ENCODE results near the gene LYST. TPM values are rescaled to one million over a fixed set of nuclear protein-coding genes. Genes with fewer than 3 reads are reported as not detected.

The LYST gene
- total RNA-seq, 1 experiment from 2014 or later: 4.8 TPM

GRCh38 chr1:235702412-235702811 lies 164.3 kb downstream of the LYST start:
- no peak overlapping the region for H3K4me2 ChIP-seq (ENCODE audit: low read length)
- intact Hi-C loops (cut with micrococcal nuclease): no loop called here
- H3K27ac ChIP-seq (ENCODE audit: low read length): no peak overlapping the region
- H4K20me1 ChIP-seq (ENCODE audit: low read length): no peaks in the 10 kb centered on the region
- no peak for DNase-seq
- H3F3A ChIP-seq (ENCODE audit: low read length, unreplicated experiment): no peaks in the 10 kb centered on the region
- no peaks in the 10 kb centered on the region for H3K36me3 ChIP-seq (ENCODE audit: low read depth, low read length)
- no peaks in the 10 kb centered on the region for H3K9me3 ChIP-seq (ENCODE audit: low read length)
- H3K9ac ChIP-seq (ENCODE audit: low read length): no peak overlapping the region
- H3K4me3 ChIP-seq (ENCODE audit: low read length): no peak overlapping the region
- BruUV-seq (replicated peaks): no TSS peak
- no peaks in the 10 kb centered on the region for H3K9me2 ChIP-seq (replicated peaks; ENCODE audit: low read length)
- ChIA-PET CTCF (no interaction called here), POLR2A (ENCODE audit: unreplicated experiment) (no interaction called here)
- peaks cover 29% of the 10 kb centered on the region for H3K4me1 ChIP-seq (ENCODE audit: insufficient read depth, low read length)
- no peak overlapping the region for H2AFZ ChIP-seq (ENCODE audit: low read length)
- H3K79me2 ChIP-seq (ENCODE audit: low read length): no peaks in the 10 kb centered on the region
- no peaks in the 10 kb centered on the region for H3K27me3 ChIP-seq (ENCODE audit: low read length)
- no peak for TF ChIP-seq CTCF (conservative IDR thresholded peaks at IDR 0.05; ENCODE audit: low read depth, low read length)
- no peak for TF ChIP-seq EZH2phosphoT487 (IDR thresholded peaks at IDR 0.05; ENCODE audit: borderline replicate concordance, low read length)
- no peak for TF ChIP-seq EZH2 (IDR thresholded peaks at IDR 0.05; ENCODE audit: low read length, unreplicated experiment)
- no peak for ATAC-seq

GRCh38 chr1:235697508-235697907 lies 169.2 kb downstream of the LYST start:
- ATAC-seq (no peak), DNase-seq (no peak)
- no peak overlapping the region for H3K9ac ChIP-seq (ENCODE audit: low read length)
- no peaks in the 10 kb centered on the region for H3K9me2 ChIP-seq (replicated peaks; ENCODE audit: low read length)
- H3K9me3 ChIP-seq (ENCODE audit: low read length): no peaks in the 10 kb centered on the region
- TF ChIP-seq EZH2 (IDR thresholded peaks at IDR 0.05; ENCODE audit: low read length, unreplicated experiment) (no peak), EZH2phosphoT487 (IDR thresholded peaks at IDR 0.05; ENCODE audit: borderline replicate concordance, low read length) (no peak), CTCF (conservative IDR thresholded peaks at IDR 0.05; ENCODE audit: low read depth, low read length) (no peak)
- no TSS peak for BruUV-seq (replicated peaks)
- no peak overlapping the region for H3K4me3 ChIP-seq (ENCODE audit: low read length)
- no peak overlapping the region for H2AFZ ChIP-seq (ENCODE audit: low read length)
- no peaks in the 10 kb centered on the region for H3K27me3 ChIP-seq (ENCODE audit: low read length)
- H3K27ac ChIP-seq (ENCODE audit: low read length): no peak overlapping the region
- H3K79me2 ChIP-seq (ENCODE audit: low read length): no peaks in the 10 kb centered on the region
- H4K20me1 ChIP-seq (ENCODE audit: low read length): no peaks in the 10 kb centered on the region
- H3K36me3 ChIP-seq (ENCODE audit: low read depth, low read length): no peaks in the 10 kb centered on the region
- H3F3A ChIP-seq (ENCODE audit: low read length, unreplicated experiment): no peaks in the 10 kb centered on the region
- no peaks in the 10 kb centered on the region for H3K4me1 ChIP-seq (ENCODE audit: insufficient read depth, low read length)
- ChIA-PET POLR2A (ENCODE audit: unreplicated experiment) (no interaction called here), CTCF (no interaction called here)
- no peak overlapping the region for H3K4me2 ChIP-seq (ENCODE audit: low read length)
- intact Hi-C loops (cut with micrococcal nuclease): no loop called here

GRCh38 chr1:235689356-235689755 lies 177.3 kb downstream of the LYST start:
- Histone ChIP-seq H4K20me1 (ENCODE audit: low read length) (no peaks in the 10 kb centered on the region), H3K9ac (ENCODE audit: low read length) (no peak overlapping the region), H3K27ac (ENCODE audit: low read length) (no peak overlapping the region), H3K4me2 (ENCODE audit: low read length) (no peak overlapping the region), H3F3A (ENCODE audit: low read length, unreplicated experiment) (no peaks in the 10 kb centered on the region), H3K79me2 (ENCODE audit: low read length) (no peaks in the 10 kb centered on the region), H3K27me3 (ENCODE audit: low read length) (no peaks in the 10 kb centered on the region), H3K9me2 (replicated peaks; ENCODE audit: low read length) (no peaks in the 10 kb centered on the region), H3K4me1 (ENCODE audit: insufficient read depth, low read length) (no peaks in the 10 kb centered on the region), H3K36me3 (ENCODE audit: low read depth, low read length) (no peaks in the 10 kb centered on the region), H3K4me3 (ENCODE audit: low read length) (no peak overlapping the region), H3K9me3 (ENCODE audit: low read length) (no peaks in the 10 kb centered on the region), H2AFZ (ENCODE audit: low read length) (no peak overlapping the region)
- DNase-seq (no peak), ATAC-seq (no peak)
- intact Hi-C loops (cut with micrococcal nuclease): no loop called here
- TF ChIP-seq CTCF (conservative IDR thresholded peaks at IDR 0.05; ENCODE audit: low read depth, low read length): no peak
- TF ChIP-seq EZH2phosphoT487 (IDR thresholded peaks at IDR 0.05; ENCODE audit: borderline replicate concordance, low read length): no peak
- TF ChIP-seq EZH2 (IDR thresholded peaks at IDR 0.05; ENCODE audit: low read length, unreplicated experiment): no peak
- ChIA-PET POLR2A (ENCODE audit: unreplicated experiment) (interaction anchor here (0.5 kb wide), 1 partner anchor 45 kb away, joined by 5 read pairs; no protein-coding TSS in a partner anchor), CTCF (no interaction called here)
- BruUV-seq (replicated peaks): no TSS peak
